GM23248 (cell line): Measurements from ENCODE around the gene CADM1. TPM values are rescaled to one million over a fixed set of nuclear protein-coding genes. Genes with fewer than 3 reads are reported as not detected.

ENCODE experiments used
- DNase-seq: peaks from one replicate; pipeline ENCODE4 v3.0.0-alpha.2; 2015
- H2AFZ ChIP-seq: fragments of 200-600 bp; sonication (generic); 2 replicates; pipeline ENCODE4 v1.6.1; 2016; ENCODE audit warnings: antibody characterized with exemption
- H3F3A ChIP-seq: fragments of 200-600 bp; sonication (generic); 2 replicates; pipeline ENCODE4 v1.6.1; 2016; ENCODE audit warnings: mild to moderate bottlenecking, antibody characterized with exemption, mixed run types; ENCODE audit not compliant: insufficient read depth
- H3K27ac ChIP-seq: fragments of 200-600 bp; sonication (generic); 2 replicates; pipeline ENCODE4 v1.5.1; 2016; ENCODE audit warnings: mild to moderate bottlenecking
- H3K27me3 ChIP-seq: fragments of 200-600 bp; sonication (generic); replicated peaks from 2 replicates; pipeline ENCODE4 v1.6.1; 2016; ENCODE audit warnings: mild to moderate bottlenecking; ENCODE audit not compliant: insufficient read depth
- H3K36me3 ChIP-seq: fragments of 200-600 bp; sonication (generic); 2 replicates; pipeline ENCODE4 v1.6.1; 2016; ENCODE audit warnings: low read depth, mild to moderate bottlenecking
- H3K4me1 ChIP-seq: fragments of 200-600 bp; sonication (generic); 2 replicates; pipeline ENCODE4 v1.6.1; 2016; ENCODE audit warnings: mild to moderate bottlenecking; ENCODE audit not compliant: insufficient read depth
- H3K4me2 ChIP-seq: fragments of 200-600 bp; sonication (generic); one replicate; pipeline ENCODE4 v1.6.1; 2016; ENCODE audit warnings: mild to moderate bottlenecking; ENCODE audit not compliant: unreplicated experiment
- H3K4me3 ChIP-seq: fragments of 200-600 bp; sonication (generic); 2 replicates; pipeline ENCODE4 v1.5.1; 2016; ENCODE audit warnings: mild to moderate bottlenecking
- H3K79me2 ChIP-seq: fragments of 200-600 bp; sonication (generic); 2 replicates; pipeline ENCODE4 v1.6.1; 2016; ENCODE audit warnings: mild to moderate bottlenecking; ENCODE audit not compliant: insufficient read depth
- H3K9ac ChIP-seq: fragments of 200-600 bp; sonication (generic); 2 replicates; pipeline ENCODE4 v1.6.1; 2016; ENCODE audit warnings: mild to moderate bottlenecking
- H3K9me2 ChIP-seq: fragments of 200-600 bp; sonication (generic); 2 replicates; pipeline ENCODE4 v1.6.1; 2016; ENCODE audit warnings: mixed run types, mild to moderate bottlenecking, moderate library complexity; ENCODE audit not compliant: insufficient read depth
- H3K9me3 ChIP-seq: fragments of 200-600 bp; sonication (generic); one replicate; pipeline ENCODE4 v1.6.1; 2017; ENCODE audit warnings: low read depth
- H4K20me1 ChIP-seq: fragments of 200-600 bp; sonication (generic); 2 replicates; pipeline ENCODE4 v1.6.0; 2016; ENCODE audit not compliant: insufficient read depth
- EZH2 ChIP-seq: fragments of 200-600 bp; sonication (generic); IDR thresholded peaks from 2 replicates; pipeline ENCODE4 v1.6.1; 2018; ENCODE audit warnings: antibody characterized with exemption, mild to moderate bottlenecking; ENCODE audit not compliant: insufficient read depth, poor library complexity, severe bottlenecking
- EZH2phosphoT487 ChIP-seq: fragments of 200-600 bp; sonication (generic); IDR thresholded peaks from 2 replicates; pipeline ENCODE4 v1.6.1; 2018; ENCODE audit warnings: antibody characterized with exemption, moderate library complexity, mild to moderate bottlenecking, low read depth; ENCODE audit not compliant: insufficient read depth
- WGBS, 2 experiments: methylation state at CpG; one replicate each; pipeline ENCODE4 v1.1.6; 2015 to 2017; ENCODE audit warnings: low lambda C conversion rate in 2 of 2, low coverage in 1 of 2; ENCODE audit errors: missing lambda C conversion rate in 2 of 2; 5-methylcytosine and 5-hydroxymethylcytosine counted together
- in situ Hi-C: fragments of 300-500 bp; cut with MboI; formaldehyde crosslinking; loops from 2 replicates; pipeline ENCODE4 v1.15.0; 2020
- polyA plus RNA-seq: library from polyadenylated mRNA; unstranded; fragments of >200 nt; fragmentation: Nextera tagmentation; extraction: Ambion mirVana; gene quantifications from 2 replicates; pipeline ENCODE4 v1.2.1, GENCODE V29; 2016
- total RNA-seq: library from RNA; depleted of rRNA; stranded (reverse); fragments of >200 nt; shearing (Covaris generic); gene quantifications from 2 replicates; pipeline ENCODE4 v1.2.3, GENCODE V29; 2014

Gene CADM1
- total and polyA plus RNA-seq, 2 experiments from 2014 or later = 0.83 to 1.4 TPM

GRCh38 chr11:115193914-115194801, 310.1 kb downstream of the CADM1 start:
- Histone ChIP-seq H3F3A (peaks cover 3% of the 10 kb centered on the region), H3K27ac (no peak overlapping the region), H3K36me3 (no peaks in the 10 kb centered on the region), H4K20me1 (no peaks in the 10 kb centered on the region), H2AFZ (no peak overlapping the region), H3K79me2 (no peaks in the 10 kb centered on the region), H3K4me3 (no peak overlapping the region), H3K27me3 (no peaks in the 10 kb centered on the region), H3K9me2 (no peaks in the 10 kb centered on the region; the same call in 1 of the 2 replicates), H3K9me3 (no peaks in the 10 kb centered on the region), H3K4me2 (no peak overlapping the region), H3K4me1 (peaks cover 2% of the 10 kb centered on the region; the same call in 1 of the 2 replicates), H3K9ac (no peak overlapping the region)
- TF ChIP-seq EZH2 = no peak
- no peak for TF ChIP-seq EZH2phosphoT487
- WGBS, 2 experiments = 70 to 75% methylated on average over 15 of the region's 15 CpGs
- in situ Hi-C loops = no loop called here
- DNase-seq = no peak

GRCh38 chr11:115191761-115192160, 312.5 kb downstream of the CADM1 start:
- Histone ChIP-seq H3K9me2 (no peaks in the 10 kb centered on the region; the same call in 1 of the 2 replicates), H3K9me3 (no peaks in the 10 kb centered on the region), H3F3A (no peaks in the 10 kb centered on the region), H3K4me1 (no peaks in the 10 kb centered on the region), H3K27ac (no peak overlapping the region), H3K9ac (no peak overlapping the region), H4K20me1 (no peaks in the 10 kb centered on the region), H3K36me3 (no peaks in the 10 kb centered on the region), H3K4me2 (no peak overlapping the region), H2AFZ (no peak overlapping the region), H3K79me2 (no peaks in the 10 kb centered on the region), H3K27me3 (no peaks in the 10 kb centered on the region), H3K4me3 (no peak overlapping the region)
- peak; percentile 38 for DNase-seq
- in situ Hi-C loops = no loop called here
- no peak for TF ChIP-seq EZH2
- TF ChIP-seq EZH2phosphoT487 = no peak

- WGBS, 2 experiments = 86 to 93% methylated on average over 1 of the region's 1 CpG
- Histone ChIP-seq H3K9me3 (no peaks in the 10 kb centered on the region), H3K4me1 (no peaks in the 10 kb centered on the region), H3F3A (no peaks in the 10 kb centered on the region), H3K9me2 (no peaks in the 10 kb centered on the region), H4K20me1 (no peaks in the 10 kb centered on the region), H3K4me3 (no peak overlapping the region), H3K27me3 (no peaks in the 10 kb centered on the region), H3K4me2 (no peak overlapping the region), H3K36me3 (no peaks in the 10 kb centered on the region), H2AFZ (no peak overlapping the region), H3K79me2 (no peaks in the 10 kb centered on the region), H3K9ac (no peak overlapping the region), H3K27ac (no peak overlapping the region)
- in situ Hi-C loops = no loop called here
- TF ChIP-seq EZH2phosphoT487 = no peak
- TF ChIP-seq EZH2 = no peak
- DNase-seq = no peak
These were observed 314.0 kb downstream of the CADM1 start for GRCh38 chr11:115190196-115190595.

- no peaks in the 10 kb centered on the region for H4K20me1 ChIP-seq
- H3K9ac ChIP-seq = no peak overlapping the region
- H3K27ac ChIP-seq = no peak overlapping the region
- H3K9me3 ChIP-seq = no peaks in the 10 kb centered on the region
- no peak overlapping the region for H3K4me2 ChIP-seq
- no peaks in the 10 kb centered on the region for H3K36me3 ChIP-seq
- no peak for DNase-seq
- WGBS, 2 experiments = 66 to 69% methylated on average over 4 of the region's 4 CpGs
- in situ Hi-C loops = no loop called here
- no peaks in the 10 kb centered on the region for H3K79me2 ChIP-seq
- H2AFZ ChIP-seq = no peak overlapping the region
- H3K9me2 ChIP-seq = no peaks in the 10 kb centered on the region
- no peak for TF ChIP-seq EZH2
- no peak for TF ChIP-seq EZH2phosphoT487
- H3K27me3 ChIP-seq = no peaks in the 10 kb centered on the region
- H3F3A ChIP-seq = no peaks in the 10 kb centered on the region
- H3K4me1 ChIP-seq = no peaks in the 10 kb centered on the region
- H3K4me3 ChIP-seq = no peak overlapping the region
These were observed 315.3 kb downstream of the CADM1 start for GRCh38 chr11:115188898-115189278.
